ENCODE measurements around the gene ARHGEF7. TPM values are rescaled to one million over a fixed set of nuclear protein-coding genes. Genes with fewer than 3 reads are reported as not detected.

The ARHGEF7 gene
- total RNA-seq, 1 experiment from 2014 or later, result 47.3 TPM

- peaks cover 52% of the 10 kb centered on the region for H3K36me3 Mint-ChIP-seq
- H3K27ac Mint-ChIP-seq, result no peak overlapping the region
- TF ChIP-seq MLX (CRISPR knock-in tag; IDR thresholded peaks at IDR 0.05) (no peak), NR1H2 (CRISPR knock-in tag; IDR thresholded peaks at IDR 0.05) (no peak), PRRX2 (CRISPR knock-in tag; IDR thresholded peaks at IDR 0.05) (no peak), ZNF423 (CRISPR knock-in tag; IDR thresholded peaks at IDR 0.05) (no peak)
- TF ChIP-seq, protein P1, sequence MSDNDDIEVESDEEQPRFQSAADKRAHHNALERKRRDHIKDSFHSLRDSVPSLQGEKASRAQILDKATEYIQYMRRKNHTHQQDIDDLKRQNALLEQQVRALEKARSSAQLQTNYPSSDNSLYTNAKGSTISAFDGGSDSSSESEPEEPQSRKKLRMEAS (CRISPR knock-in tag; IDR thresholded peaks at IDR 0.05), result no peak
- H3K4me3 Mint-ChIP-seq, result no peak overlapping the region
- no peaks in the 10 kb centered on the region for H3K27me3 Mint-ChIP-seq (ENCODE audit: low read depth)
- ChIA-PET CTCF (no interaction called here), POLR2A (no interaction called here)
- H3K4me1 Mint-ChIP-seq, result no peaks in the 10 kb centered on the region
- no peaks in the 10 kb centered on the region for H3K9me3 Mint-ChIP-seq
- no peak for DNase-seq (ENCODE audit: low spot score)
- ATAC-seq, result no peak
Observed at GRCh38 chr13:111280226-111280625, 165.1 kb downstream of the ARHGEF7 start.

- DNase-seq (ENCODE audit: low spot score) (no peak), ATAC-seq (no peak)
- no peak overlapping the region for H3K27ac Mint-ChIP-seq
- no peaks in the 10 kb centered on the region for H3K27me3 Mint-ChIP-seq (ENCODE audit: low read depth)
- H3K4me3 Mint-ChIP-seq, result no peak overlapping the region
- ChIA-PET POLR2A (no interaction called here), CTCF (no interaction called here)
- no peaks in the 10 kb centered on the region for H3K4me1 Mint-ChIP-seq
- H3K9me3 Mint-ChIP-seq, result no peaks in the 10 kb centered on the region
- TF ChIP-seq ZNF416 (CRISPR knock-in tag; IDR thresholded peaks at IDR 0.05) (no peak), ZNF121 (CRISPR knock-in tag; IDR thresholded peaks at IDR 0.05) (no peak), CDX4 (CRISPR knock-in tag; IDR thresholded peaks at IDR 0.05; ENCODE audit: borderline replicate concordance) (no peak)
- TF ChIP-seq, protein P2, sequence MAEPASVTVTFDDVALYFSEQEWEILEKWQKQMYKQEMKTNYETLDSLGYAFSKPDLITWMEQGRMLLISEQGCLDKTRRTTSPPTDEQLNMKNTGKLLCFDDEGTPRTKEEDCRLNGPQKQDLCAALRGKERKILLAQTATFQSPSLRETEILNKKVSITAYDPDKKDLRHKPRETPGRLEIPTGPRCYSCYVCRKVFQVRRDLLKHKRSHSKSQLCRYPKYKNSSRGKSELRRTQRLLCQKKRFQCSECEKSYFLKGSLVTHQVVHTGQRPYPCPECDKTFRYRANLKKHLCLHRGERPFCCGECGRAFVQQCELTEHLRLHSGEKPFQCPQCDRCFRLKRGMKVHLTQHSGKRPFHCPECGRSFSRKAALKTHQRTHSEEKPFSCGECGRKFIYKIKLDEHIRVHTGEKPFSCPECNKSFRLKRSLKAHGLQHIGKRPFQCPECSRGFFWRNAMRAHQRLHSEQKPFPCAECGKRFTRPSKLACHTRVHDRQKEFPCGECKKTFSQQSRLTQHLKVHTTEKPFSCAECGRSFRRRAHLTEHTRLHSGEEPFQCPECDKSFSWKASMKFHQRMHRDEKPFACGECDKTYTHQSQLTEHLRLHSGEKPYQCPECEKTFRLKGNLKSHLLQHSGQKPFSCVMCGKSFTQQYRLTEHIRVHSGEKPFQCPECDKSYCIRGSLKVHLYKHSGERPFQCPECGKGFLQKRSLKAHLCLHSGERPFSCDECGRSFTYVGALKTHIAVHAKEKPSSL (CRISPR knock-in tag; conservative IDR thresholded peaks at IDR 0.05), result no peak
- TF ChIP-seq, protein P3, sequence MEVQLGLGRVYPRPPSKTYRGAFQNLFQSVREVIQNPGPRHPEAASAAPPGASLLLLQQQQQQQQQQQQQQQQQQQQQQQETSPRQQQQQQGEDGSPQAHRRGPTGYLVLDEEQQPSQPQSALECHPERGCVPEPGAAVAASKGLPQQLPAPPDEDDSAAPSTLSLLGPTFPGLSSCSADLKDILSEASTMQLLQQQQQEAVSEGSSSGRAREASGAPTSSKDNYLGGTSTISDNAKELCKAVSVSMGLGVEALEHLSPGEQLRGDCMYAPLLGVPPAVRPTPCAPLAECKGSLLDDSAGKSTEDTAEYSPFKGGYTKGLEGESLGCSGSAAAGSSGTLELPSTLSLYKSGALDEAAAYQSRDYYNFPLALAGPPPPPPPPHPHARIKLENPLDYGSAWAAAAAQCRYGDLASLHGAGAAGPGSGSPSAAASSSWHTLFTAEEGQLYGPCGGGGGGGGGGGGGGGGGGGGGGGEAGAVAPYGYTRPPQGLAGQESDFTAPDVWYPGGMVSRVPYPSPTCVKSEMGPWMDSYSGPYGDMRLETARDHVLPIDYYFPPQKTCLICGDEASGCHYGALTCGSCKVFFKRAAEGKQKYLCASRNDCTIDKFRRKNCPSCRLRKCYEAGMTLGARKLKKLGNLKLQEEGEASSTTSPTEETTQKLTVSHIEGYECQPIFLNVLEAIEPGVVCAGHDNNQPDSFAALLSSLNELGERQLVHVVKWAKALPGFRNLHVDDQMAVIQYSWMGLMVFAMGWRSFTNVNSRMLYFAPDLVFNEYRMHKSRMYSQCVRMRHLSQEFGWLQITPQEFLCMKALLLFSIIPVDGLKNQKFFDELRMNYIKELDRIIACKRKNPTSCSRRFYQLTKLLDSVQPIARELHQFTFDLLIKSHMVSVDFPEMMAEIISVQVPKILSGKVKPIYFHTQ (CRISPR knock-in tag; IDR thresholded peaks at IDR 0.05), result no peak
- TF ChIP-seq, protein P4, sequence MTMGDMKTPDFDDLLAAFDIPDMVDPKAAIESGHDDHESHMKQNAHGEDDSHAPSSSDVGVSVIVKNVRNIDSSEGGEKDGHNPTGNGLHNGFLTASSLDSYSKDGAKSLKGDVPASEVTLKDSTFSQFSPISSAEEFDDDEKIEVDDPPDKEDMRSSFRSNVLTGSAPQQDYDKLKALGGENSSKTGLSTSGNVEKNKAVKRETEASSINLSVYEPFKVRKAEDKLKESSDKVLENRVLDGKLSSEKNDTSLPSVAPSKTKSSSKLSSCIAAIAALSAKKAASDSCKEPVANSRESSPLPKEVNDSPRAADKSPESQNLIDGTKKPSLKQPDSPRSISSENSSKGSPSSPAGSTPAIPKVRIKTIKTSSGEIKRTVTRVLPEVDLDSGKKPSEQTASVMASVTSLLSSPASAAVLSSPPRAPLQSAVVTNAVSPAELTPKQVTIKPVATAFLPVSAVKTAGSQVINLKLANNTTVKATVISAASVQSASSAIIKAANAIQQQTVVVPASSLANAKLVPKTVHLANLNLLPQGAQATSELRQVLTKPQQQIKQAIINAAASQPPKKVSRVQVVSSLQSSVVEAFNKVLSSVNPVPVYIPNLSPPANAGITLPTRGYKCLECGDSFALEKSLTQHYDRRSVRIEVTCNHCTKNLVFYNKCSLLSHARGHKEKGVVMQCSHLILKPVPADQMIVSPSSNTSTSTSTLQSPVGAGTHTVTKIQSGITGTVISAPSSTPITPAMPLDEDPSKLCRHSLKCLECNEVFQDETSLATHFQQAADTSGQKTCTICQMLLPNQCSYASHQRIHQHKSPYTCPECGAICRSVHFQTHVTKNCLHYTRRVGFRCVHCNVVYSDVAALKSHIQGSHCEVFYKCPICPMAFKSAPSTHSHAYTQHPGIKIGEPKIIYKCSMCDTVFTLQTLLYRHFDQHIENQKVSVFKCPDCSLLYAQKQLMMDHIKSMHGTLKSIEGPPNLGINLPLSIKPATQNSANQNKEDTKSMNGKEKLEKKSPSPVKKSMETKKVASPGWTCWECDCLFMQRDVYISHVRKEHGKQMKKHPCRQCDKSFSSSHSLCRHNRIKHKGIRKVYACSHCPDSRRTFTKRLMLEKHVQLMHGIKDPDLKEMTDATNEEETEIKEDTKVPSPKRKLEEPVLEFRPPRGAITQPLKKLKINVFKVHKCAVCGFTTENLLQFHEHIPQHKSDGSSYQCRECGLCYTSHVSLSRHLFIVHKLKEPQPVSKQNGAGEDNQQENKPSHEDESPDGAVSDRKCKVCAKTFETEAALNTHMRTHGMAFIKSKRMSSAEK (CRISPR knock-in tag; IDR thresholded peaks at IDR 0.05; ENCODE audit: borderline replicate concordance), result no peak
- TF ChIP-seq, protein P5, sequence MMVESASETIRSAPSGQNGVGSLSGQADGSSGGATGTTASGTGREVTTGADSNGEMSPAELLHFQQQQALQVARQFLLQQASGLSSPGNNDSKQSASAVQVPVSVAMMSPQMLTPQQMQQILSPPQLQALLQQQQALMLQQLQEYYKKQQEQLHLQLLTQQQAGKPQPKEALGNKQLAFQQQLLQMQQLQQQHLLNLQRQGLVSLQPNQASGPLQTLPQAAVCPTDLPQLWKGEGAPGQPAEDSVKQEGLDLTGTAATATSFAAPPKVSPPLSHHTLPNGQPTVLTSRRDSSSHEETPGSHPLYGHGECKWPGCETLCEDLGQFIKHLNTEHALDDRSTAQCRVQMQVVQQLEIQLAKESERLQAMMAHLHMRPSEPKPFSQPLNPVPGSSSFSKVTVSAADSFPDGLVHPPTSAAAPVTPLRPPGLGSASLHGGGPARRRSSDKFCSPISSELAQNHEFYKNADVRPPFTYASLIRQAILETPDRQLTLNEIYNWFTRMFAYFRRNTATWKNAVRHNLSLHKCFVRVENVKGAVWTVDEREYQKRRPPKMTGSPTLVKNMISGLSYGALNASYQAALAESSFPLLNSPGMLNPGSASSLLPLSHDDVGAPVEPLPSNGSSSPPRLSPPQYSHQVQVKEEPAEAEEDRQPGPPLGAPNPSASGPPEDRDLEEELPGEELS (CRISPR knock-in tag; IDR thresholded peaks at IDR 0.05), result no peak
- H3K36me3 Mint-ChIP-seq, result peaks cover 50% of the 10 kb centered on the region
Observed at GRCh38 chr13:111280681-111281585, 165.8 kb downstream of the ARHGEF7 start.
